ENCODE data around the gene MAGEA9.

GRCh38 chrX:149831473-149831872 lies 49.7 kb downstream of the MAGEA9 start:
- TF ChIP-seq YY1 (IDR thresholded peaks at IDR 0.05; ENCODE audit: insufficient read depth, insufficient read length) (no peak), ZNF274 (IDR thresholded peaks at IDR 0.05; ENCODE audit: low read depth, low read length) (no peak)

Data from NT2/D1 (cell line).